Keratinocyte (primary cell): ENCODE data around the gene TTI1.

Experiments used
- EZH2 ChIP-seq: IDR thresholded peaks from one replicate; pipeline ENCODE4 v1.6.1; 2012; ENCODE audit warnings: inconsistent platforms, mild to moderate bottlenecking, low read length, moderate library complexity
- TF ChIP-seq, protein P1 (sequence below), 3 experiments: IDR thresholded peaks in 1 of 3; conservative IDR thresholded peaks in 1 of 3; optimal IDR thresholded peaks in 1 of 3; 2 replicates in 2 of 3; 3 replicates in 1 of 3; pipeline versions ENCODE3 to v1.5.1; 2011; ENCODE audit warnings: low read length in 3 of 3, mild to moderate bottlenecking in 3 of 3, moderate library complexity in 2 of 3, control low read depth in 1 of 3, inconsistent platforms in 1 of 3; ENCODE audit not compliant: insufficient read depth in 2 of 3; ENCODE audit errors: extremely low read depth in 1 of 3

GRCh38 chr20:38067717-38068365 lies 34.6 kb upstream of the TTI1 start:
- TF ChIP-seq, protein P1, sequence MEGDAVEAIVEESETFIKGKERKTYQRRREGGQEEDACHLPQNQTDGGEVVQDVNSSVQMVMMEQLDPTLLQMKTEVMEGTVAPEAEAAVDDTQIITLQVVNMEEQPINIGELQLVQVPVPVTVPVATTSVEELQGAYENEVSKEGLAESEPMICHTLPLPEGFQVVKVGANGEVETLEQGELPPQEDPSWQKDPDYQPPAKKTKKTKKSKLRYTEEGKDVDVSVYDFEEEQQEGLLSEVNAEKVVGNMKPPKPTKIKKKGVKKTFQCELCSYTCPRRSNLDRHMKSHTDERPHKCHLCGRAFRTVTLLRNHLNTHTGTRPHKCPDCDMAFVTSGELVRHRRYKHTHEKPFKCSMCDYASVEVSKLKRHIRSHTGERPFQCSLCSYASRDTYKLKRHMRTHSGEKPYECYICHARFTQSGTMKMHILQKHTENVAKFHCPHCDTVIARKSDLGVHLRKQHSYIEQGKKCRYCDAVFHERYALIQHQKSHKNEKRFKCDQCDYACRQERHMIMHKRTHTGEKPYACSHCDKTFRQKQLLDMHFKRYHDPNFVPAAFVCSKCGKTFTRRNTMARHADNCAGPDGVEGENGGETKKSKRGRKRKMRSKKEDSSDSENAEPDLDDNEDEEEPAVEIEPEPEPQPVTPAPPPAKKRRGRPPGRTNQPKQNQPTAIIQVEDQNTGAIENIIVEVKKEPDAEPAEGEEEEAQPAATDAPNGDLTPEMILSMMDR (optimal IDR thresholded peaks at IDR 0.05 in 1 of 3, IDR thresholded peaks at IDR 0.05 in 1 of 3, conservative IDR thresholded peaks at IDR 0.05 in 1 of 3; ENCODE audit: extremely low read depth in 1 of 3, insufficient read depth in 2 of 3, low read length in 3 of 3) = no peak
- no peak for TF ChIP-seq EZH2
